Mesenchymal stem cell (in vitro differentiated cells and primary cell): Measurements from ENCODE around the gene IFIT5.
"Not testable (repeated sequence)": the region's sequence is repeated elsewhere in the genome, so short reads cannot be mapped to it uniquely, and the experiment has no call there.

Source experiments
- DNase-seq: peaks from one replicate; pipeline ENCODE4 v3.0.0-alpha.2; 2013
- H2AFZ ChIP-seq: one replicate; pipeline ENCODE4 v1.6.1; 2013; ENCODE audit warnings: low read depth, mild to moderate bottlenecking, control low read depth, inconsistent platforms, low read length, moderate library complexity
- H2AK5ac ChIP-seq: 2 replicates; pipeline ENCODE4 v1.6.1; 2013; ENCODE audit warnings: low read length, moderate library complexity, mild to moderate bottlenecking, inconsistent platforms; ENCODE audit not compliant: severe bottlenecking
- H2BK120ac ChIP-seq: one replicate; pipeline ENCODE4 v1.6.1; 2013; ENCODE audit warnings: low read depth, mild to moderate bottlenecking, inconsistent platforms, low read length, moderate library complexity
- H2BK12ac ChIP-seq, 2 experiments: one replicate each; pipeline ENCODE4 v1.6.1; 2013; ENCODE audit warnings: inconsistent platforms in 2 of 2, low read length in 2 of 2, mild to moderate bottlenecking in 2 of 2, moderate library complexity in 2 of 2, control low read depth in 1 of 2
- H2BK15ac ChIP-seq: one replicate; pipeline ENCODE4 v1.6.1; 2013; ENCODE audit warnings: mild to moderate bottlenecking, low read depth, inconsistent platforms; ENCODE audit not compliant: poor library complexity, severe bottlenecking
- H2BK5ac ChIP-seq: 2 replicates; pipeline ENCODE4 v1.6.1; 2013; ENCODE audit warnings: low read depth, mild to moderate bottlenecking, low read length, control low read depth, inconsistent platforms; ENCODE audit not compliant: poor library complexity, severe bottlenecking
- H3K14ac ChIP-seq, 2 experiments: one replicate each; pipeline ENCODE4 v1.6.1; 2013; ENCODE audit warnings: inconsistent platforms in 2 of 2, low read length in 2 of 2, control low read depth in 1 of 2, mild to moderate bottlenecking in 1 of 2, moderate library complexity in 1 of 2
- H3K18ac ChIP-seq, 2 experiments: one replicate each; pipeline ENCODE4 v1.6.1; 2013; ENCODE audit warnings: inconsistent platforms in 2 of 2, low read length in 2 of 2, control low read depth in 1 of 2, low read depth in 1 of 2, mild to moderate bottlenecking in 1 of 2
- H3K23ac ChIP-seq, 2 experiments: one replicate each; pipeline ENCODE4 v1.6.1; 2013; ENCODE audit warnings: inconsistent platforms in 2 of 2, low read length in 2 of 2, mild to moderate bottlenecking in 2 of 2, moderate library complexity in 2 of 2, control low read depth in 1 of 2
- H3K27ac ChIP-seq: 2 replicates; pipeline ENCODE4 v1.5.1; 2013; ENCODE audit warnings: mild to moderate bottlenecking, moderate library complexity, low read length, control low read depth, inconsistent platforms; ENCODE audit not compliant: poor library complexity, severe bottlenecking
- H3K27me3 ChIP-seq, 2 experiments: 2 replicates each; pipeline versions ENCODE4 v1.6.1 to v1.7.0; 2013; ENCODE audit warnings: low read length in 2 of 2, mild to moderate bottlenecking in 2 of 2, moderate library complexity in 2 of 2, control low read depth in 1 of 2, inconsistent platforms in 1 of 2; ENCODE audit not compliant: control insufficient read depth in 1 of 2, insufficient read depth in 1 of 2
- H3K36me3 ChIP-seq, 2 experiments: 2 replicates each; pipeline versions ENCODE4 v1.6.1 to v1.7.0; 2013; ENCODE audit warnings: low read length in 2 of 2, control low read depth in 1 of 2, inconsistent platforms in 1 of 2, low read depth in 1 of 2, mild to moderate bottlenecking in 1 of 2; ENCODE audit not compliant: insufficient read depth in 2 of 2, control insufficient read depth in 1 of 2
- H3K4ac ChIP-seq, 2 experiments: one replicate each; pipeline ENCODE4 v1.6.1; 2013; ENCODE audit warnings: inconsistent platforms in 2 of 2, low read length in 2 of 2, mild to moderate bottlenecking in 2 of 2, moderate library complexity in 2 of 2, control low read depth in 1 of 2, low read depth in 1 of 2
- H3K4me1 ChIP-seq: 2 replicates; pipeline ENCODE4 v1.6.1; 2013; ENCODE audit warnings: low read depth, low read length, control low read depth; ENCODE audit not compliant: control insufficient read depth, insufficient read depth
- H3K4me2 ChIP-seq: 2 replicates; pipeline ENCODE4 v1.6.1; 2013; ENCODE audit warnings: low read length, mild to moderate bottlenecking, inconsistent platforms; ENCODE audit not compliant: poor library complexity, severe bottlenecking
- H3K4me3 ChIP-seq, 2 experiments: 2 replicates each; pipeline versions ENCODE4 v1.5.1 to v1.7.0; 2013; ENCODE audit warnings: low read length in 2 of 2, mild to moderate bottlenecking in 2 of 2, control low read depth in 1 of 2, low read depth in 1 of 2; ENCODE audit not compliant: insufficient read depth in 1 of 2
- H3K79me1 ChIP-seq: replicated peaks from 2 replicates; pipeline ENCODE4 v1.6.1; 2013; ENCODE audit warnings: mild to moderate bottlenecking, control low read depth, low read length, inconsistent platforms; ENCODE audit not compliant: poor library complexity, severe bottlenecking
- H3K9ac ChIP-seq: 2 replicates; pipeline ENCODE4 v1.7.0; 2013; ENCODE audit warnings: mild to moderate bottlenecking, low read length, moderate library complexity
- H3K9me3 ChIP-seq: 2 replicates; pipeline ENCODE4 v1.7.0; 2013; ENCODE audit warnings: mild to moderate bottlenecking, low read length; ENCODE audit not compliant: control insufficient read depth
- H4K8ac ChIP-seq: one replicate; pipeline ENCODE4 v1.6.1; 2013; ENCODE audit warnings: inconsistent platforms, mild to moderate bottlenecking, low read length, moderate library complexity
- H4K91ac ChIP-seq: one replicate; pipeline ENCODE4 v1.6.1; 2013; ENCODE audit warnings: mild to moderate bottlenecking, low read length, inconsistent platforms
- WGBS: methylation state at CpG from one replicate; pipeline ENCODE4 v1.1.7; 2013; ENCODE audit warnings: mixed read lengths; 5-methylcytosine and 5-hydroxymethylcytosine counted together

IFIT5 gene

DNA sequence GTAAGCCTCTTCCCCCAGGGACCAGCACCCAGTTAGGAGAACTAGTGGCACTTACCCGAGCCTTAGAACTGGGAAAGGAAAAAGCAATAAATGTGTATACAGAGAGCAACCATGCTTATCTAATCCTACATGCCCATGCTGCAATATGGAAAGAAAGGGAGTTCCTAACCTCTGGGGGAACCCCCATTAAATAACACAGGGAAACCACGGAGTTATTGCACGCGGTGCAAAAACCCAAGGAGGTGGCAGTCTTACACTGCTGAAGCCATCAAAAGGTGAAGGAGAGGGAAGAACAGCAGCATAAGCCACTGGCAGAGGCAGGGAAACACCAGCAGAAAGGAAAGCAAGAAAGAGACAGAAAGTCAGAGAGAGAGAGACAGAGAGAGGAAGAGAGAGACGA is 3.8 kb upstream of the IFIT5 start:
- H3K79me1 ChIP-seq, H2BK5ac ChIP-seq, H3K27me3 ChIP-seq, H3K4me2 ChIP-seq, H2AFZ ChIP-seq, H3K9ac ChIP-seq, H3K36me3 ChIP-seq, H4K91ac ChIP-seq, H3K23ac ChIP-seq, H2AK5ac ChIP-seq, H3K27ac ChIP-seq, DNase-seq, H3K4me1 ChIP-seq, H2BK12ac ChIP-seq, H4K8ac ChIP-seq, H3K9me3 ChIP-seq, H3K4me3 ChIP-seq, H2BK120ac ChIP-seq, H2BK15ac ChIP-seq, H3K18ac ChIP-seq, H3K4ac ChIP-seq, H3K14ac ChIP-seq: not testable (repeated sequence)
- WGBS, result 95% methylated on average over 3 of the region's 5 CpGs

DNA sequence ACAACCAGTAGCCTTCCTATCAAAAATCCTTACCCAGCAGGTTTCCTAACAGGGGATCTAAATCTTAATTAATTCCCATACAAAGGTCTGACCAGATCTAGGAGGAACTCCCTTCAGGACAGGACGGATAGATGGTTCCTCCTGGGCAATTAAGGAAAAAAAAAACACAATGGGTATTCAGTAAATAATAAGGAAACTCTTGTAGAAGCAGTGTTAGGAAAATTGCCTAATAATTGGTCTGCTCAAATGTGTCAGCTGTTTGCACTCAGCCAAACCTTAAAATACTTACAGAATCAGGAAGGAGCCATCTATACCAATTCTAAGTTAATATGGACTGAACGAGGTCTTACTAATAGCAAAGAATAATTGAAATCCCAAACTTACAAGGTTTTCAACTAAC is 3.2 kb upstream of the IFIT5 start:
- H2BK5ac ChIP-seq, H3K18ac ChIP-seq, H3K14ac ChIP-seq, H4K91ac ChIP-seq, H3K9me3 ChIP-seq, H3K36me3 ChIP-seq, H3K4me1 ChIP-seq, H2BK120ac ChIP-seq, H2AK5ac ChIP-seq, H4K8ac ChIP-seq, H2BK12ac ChIP-seq, H3K4me3 ChIP-seq, H3K9ac ChIP-seq, H3K27me3 ChIP-seq, H2AFZ ChIP-seq, H2BK15ac ChIP-seq, DNase-seq, H3K23ac ChIP-seq, H3K79me1 ChIP-seq, H3K27ac ChIP-seq, H3K4ac ChIP-seq, H3K4me2 ChIP-seq: not testable (repeated sequence)
- WGBS, result 84% methylated on average over 2 of the region's 2 CpGs

DNA sequence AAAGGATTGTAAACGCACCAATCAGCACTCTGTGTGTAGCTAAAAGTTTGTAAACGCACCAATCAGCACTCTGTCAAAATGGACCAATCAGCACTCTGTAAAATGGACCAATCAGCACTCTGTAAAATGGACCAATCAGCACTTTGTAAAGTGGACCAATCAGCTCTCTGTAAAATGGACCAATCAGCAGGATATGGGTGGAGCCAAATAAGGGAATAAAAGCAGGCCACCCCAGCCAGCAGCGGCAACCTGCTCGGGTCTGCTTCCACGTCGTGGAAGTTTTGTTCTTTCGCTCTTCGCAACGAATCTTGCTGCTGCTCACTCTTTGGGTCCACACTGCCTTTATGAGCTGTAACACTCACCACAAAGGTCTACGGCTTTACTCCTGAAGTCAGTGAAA is 2.1 kb upstream of the IFIT5 start:
- not testable (repeated sequence) for H3K18ac ChIP-seq, H3K4ac ChIP-seq, H3K4me3 ChIP-seq, H2AK5ac ChIP-seq, H3K4me2 ChIP-seq, H2AFZ ChIP-seq, H3K9ac ChIP-seq, H4K8ac ChIP-seq, H4K91ac ChIP-seq, H2BK12ac ChIP-seq, H2BK5ac ChIP-seq, H3K36me3 ChIP-seq, H3K23ac ChIP-seq, H3K9me3 ChIP-seq, H3K27me3 ChIP-seq, H3K14ac ChIP-seq, DNase-seq, H3K4me1 ChIP-seq, H3K27ac ChIP-seq, H3K79me1 ChIP-seq, H2BK120ac ChIP-seq, H2BK15ac ChIP-seq
- 90% methylated on average over 10 of the region's 10 CpGs for WGBS

DNA sequence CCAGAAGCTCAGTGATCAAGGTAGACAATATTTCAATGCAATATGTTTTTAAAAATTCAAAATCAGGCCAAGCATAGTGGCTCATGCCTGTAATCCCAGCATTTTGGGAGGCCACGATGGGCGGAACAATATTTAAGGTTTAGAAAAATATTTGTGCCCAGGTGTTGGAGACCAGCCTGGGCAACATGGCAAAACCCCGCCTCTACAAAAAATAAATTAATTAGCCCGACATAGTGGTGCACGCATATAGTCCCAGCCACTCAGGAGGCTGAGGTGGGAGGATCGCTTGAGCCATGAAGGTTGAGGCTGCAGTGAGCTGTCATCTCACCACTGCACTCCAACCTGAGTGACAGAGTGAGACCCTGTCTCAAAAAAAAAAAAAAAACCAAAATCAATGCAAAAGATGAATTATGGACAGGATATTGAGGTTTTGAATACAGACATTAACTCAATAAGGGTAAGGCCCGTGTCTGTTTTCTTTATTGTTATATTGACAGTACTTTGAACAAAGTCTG is 913 bp upstream of the IFIT5 start:
- Histone ChIP-seq H3K27ac (no peak overlapping the region), H2AFZ (no peak overlapping the region), H3K4me2 (no peak overlapping the region), H2AK5ac (no peak overlapping the region), H3K18ac (no peak overlapping the region), H3K4me1 (peaks cover 4% of the 10 kb centered on the region), H2BK5ac (no peak overlapping the region), H4K91ac (no peak overlapping the region), H3K79me1 (peaks cover 10% of the 10 kb centered on the region), H3K27me3 (no peaks in the 10 kb centered on the region), H3K14ac (no peak overlapping the region), H4K8ac (no peak overlapping the region), H2BK120ac (no peak overlapping the region), H3K4ac (no peak overlapping the region), H3K23ac (no peak overlapping the region), H3K9me3 (no peaks in the 10 kb centered on the region), H2BK15ac (no peak overlapping the region), H3K9ac (peak overlapping the region; percentile 97), H2BK12ac (no peak overlapping the region), H3K4me3 (peak overlapping the region in 1 of 2 experiments; percentile 98), H3K36me3 (peaks cover 0 to 15% of the 10 kb centered on the region in 2 experiments)
- 91% methylated on average over 7 of the region's 7 CpGs for WGBS
- no peak for DNase-seq
